GM12892 (cell line): Measurements from ENCODE around the gene KRTAP5-3.

Experiments
- DNase-seq: peaks from one replicate; pipeline ENCODE4 v3.0.0; 2011; ENCODE audit not compliant: insufficient read length
- FAIRE-seq: peaks from 2 replicates; lab custom pipeline; 2011; peaks lifted over from hg19 to GRCh38; lab: Jason Lieb, UNC
- POLR2A ChIP-seq: IDR thresholded peaks from 2 replicates; pipeline ENCODE4 v1.6.1; 2011; ENCODE audit warnings: low read depth, low read length, control low read depth
- POLR2AphosphoS5 ChIP-seq: IDR thresholded peaks from 2 replicates; pipeline ENCODE4 v1.6.1; 2011; ENCODE audit warnings: low read depth, low read length, control low read depth
- TAF1 ChIP-seq: IDR thresholded peaks from 2 replicates; pipeline ENCODE4 v1.6.1; 2011; ENCODE audit warnings: low read depth, mild to moderate bottlenecking, control low read depth, low read length, borderline replicate concordance

Gene KRTAP5-3

GRCh38 chr11:1640076-1640946 lies 32.0 kb upstream of the KRTAP5-3 start:
- DNase-seq (peak; percentile 60), FAIRE-seq (peak; percentile 40)
- no peak for TF ChIP-seq TAF1
- TF ChIP-seq POLR2AphosphoS5, result no peak
- TF ChIP-seq POLR2A, result no peak

- DNase-seq, result no peak
- no peak for TF ChIP-seq TAF1
- no peak for TF ChIP-seq POLR2A
- FAIRE-seq, result no peak
Observed at GRCh38 chr11:1639666-1640065, 31.4 kb upstream of the KRTAP5-3 start.

- DNase-seq (no peak), FAIRE-seq (no peak)
- TF ChIP-seq POLR2A (no peak), POLR2AphosphoS5 (no peak), TAF1 (no peak)
Observed at GRCh38 chr11:1639102-1639620, 30.9 kb upstream of the KRTAP5-3 start.

GRCh38 chr11:1638344-1638743 lies 30.1 kb upstream of the KRTAP5-3 start:
- no peak for TF ChIP-seq POLR2A
- no peak for TF ChIP-seq POLR2AphosphoS5
- no peak for TF ChIP-seq TAF1
- FAIRE-seq (no peak), DNase-seq (no peak)

- no peak for FAIRE-seq
- TF ChIP-seq POLR2AphosphoS5 (no peak), POLR2A (no peak), TAF1 (no peak)
- DNase-seq, result no peak
Observed at GRCh38 chr11:1637628-1638027, 29.4 kb upstream of the KRTAP5-3 start.

GRCh38 chr11:1636291-1636950 lies 28.2 kb upstream of the KRTAP5-3 start:
- DNase-seq (no peak), FAIRE-seq (no peak)
- no peak for TF ChIP-seq POLR2AphosphoS5
- no peak for TF ChIP-seq TAF1
- no peak for TF ChIP-seq POLR2A

- DNase-seq (no peak), FAIRE-seq (no peak)
- no peak for TF ChIP-seq TAF1
- TF ChIP-seq POLR2AphosphoS5, result no peak
- no peak for TF ChIP-seq POLR2A
Observed at GRCh38 chr11:1633864-1634263, 25.6 kb upstream of the KRTAP5-3 start.

GRCh38 chr11:1632053-1632714 lies 23.9 kb upstream of the KRTAP5-3 start:
- FAIRE-seq (no peak), DNase-seq (no peak)
- TF ChIP-seq POLR2A (no peak), TAF1 (no peak), POLR2AphosphoS5 (no peak)

- TF ChIP-seq POLR2A (no peak), TAF1 (no peak), POLR2AphosphoS5 (no peak)
- DNase-seq (no peak), FAIRE-seq (no peak)
Observed at GRCh38 chr11:1631066-1631568, 22.9 kb upstream of the KRTAP5-3 start.

- DNase-seq (no peak), FAIRE-seq (no peak)
- TF ChIP-seq POLR2A, result no peak
- no peak for TF ChIP-seq TAF1
- TF ChIP-seq POLR2AphosphoS5, result no peak
Observed at GRCh38 chr11:1630271-1630670, 22.0 kb upstream of the KRTAP5-3 start.

- DNase-seq (no peak), FAIRE-seq (no peak)
- no peak for TF ChIP-seq POLR2AphosphoS5
- TF ChIP-seq POLR2A, result no peak
- no peak for TF ChIP-seq TAF1
Observed at GRCh38 chr11:1629326-1630185, 21.3 kb upstream of the KRTAP5-3 start, which contains the start of gene KRTAP5-5. Gene KRTAP5-5 (plus strand): TSS chr11:1629775. CDS start chr11:1629841, 66 bp downstream.
